Ammon's horn (tissue), 1 donor: ENCODE data around the gene PRDM11.

Experiments
- DNase-seq: peaks from one replicate; pipeline ENCODE4 v3.0.0-alpha.2; 2016; ENCODE audit warnings: low spot score

Gene PRDM11

DNA sequence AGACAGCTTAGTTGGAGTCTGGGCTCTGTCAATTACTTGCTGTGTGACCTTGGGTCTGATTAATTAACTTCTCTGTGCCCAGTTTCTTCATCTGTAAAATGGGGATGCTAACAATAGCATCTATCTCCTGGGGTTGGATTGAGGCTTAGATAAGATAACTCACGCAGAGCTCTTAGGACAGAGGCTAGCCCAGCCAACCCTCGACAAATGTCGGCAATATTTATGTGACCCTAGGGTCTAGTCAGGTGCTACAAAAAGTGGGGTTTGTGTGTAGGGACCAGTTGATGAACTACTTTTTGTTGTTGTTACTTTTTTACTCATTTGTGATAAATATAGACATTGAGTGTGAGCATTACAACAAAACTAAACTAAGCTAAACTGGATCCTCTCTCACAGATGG, 117.3 kb downstream of the PRDM11 start:
- no peak for DNase-seq

DNA sequence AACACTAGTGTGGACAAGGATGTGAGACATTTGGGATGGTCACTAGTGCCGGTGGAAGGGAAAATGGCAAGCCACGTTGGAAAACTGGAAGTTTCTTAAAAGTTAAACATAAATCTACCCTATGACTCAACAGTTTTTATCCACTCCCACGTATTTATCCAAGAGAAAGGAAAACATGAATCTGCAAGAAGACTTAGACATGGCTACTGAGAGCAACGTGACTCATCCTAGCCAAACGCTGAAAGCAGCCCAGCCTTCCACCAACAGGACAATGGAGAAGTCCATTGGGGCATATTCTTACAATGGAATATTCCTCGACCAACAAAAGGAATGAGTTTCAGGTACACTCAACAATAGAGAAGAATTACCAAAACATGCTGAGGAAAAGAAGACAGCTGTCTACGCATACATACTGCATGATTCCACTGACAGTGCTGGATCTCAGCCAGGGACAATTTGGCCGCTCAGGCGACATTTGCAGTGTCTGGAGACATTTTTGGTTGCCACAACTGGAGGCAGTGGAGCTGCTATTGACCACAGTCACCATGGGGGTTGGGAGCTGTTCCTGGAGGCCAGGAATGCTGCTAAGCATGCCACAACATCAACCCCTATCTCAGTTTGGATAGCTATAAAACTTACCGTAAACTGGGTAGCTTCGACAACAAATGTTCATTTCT, 118.5 kb downstream of the PRDM11 start:
- DNase-seq = no peak

DNA sequence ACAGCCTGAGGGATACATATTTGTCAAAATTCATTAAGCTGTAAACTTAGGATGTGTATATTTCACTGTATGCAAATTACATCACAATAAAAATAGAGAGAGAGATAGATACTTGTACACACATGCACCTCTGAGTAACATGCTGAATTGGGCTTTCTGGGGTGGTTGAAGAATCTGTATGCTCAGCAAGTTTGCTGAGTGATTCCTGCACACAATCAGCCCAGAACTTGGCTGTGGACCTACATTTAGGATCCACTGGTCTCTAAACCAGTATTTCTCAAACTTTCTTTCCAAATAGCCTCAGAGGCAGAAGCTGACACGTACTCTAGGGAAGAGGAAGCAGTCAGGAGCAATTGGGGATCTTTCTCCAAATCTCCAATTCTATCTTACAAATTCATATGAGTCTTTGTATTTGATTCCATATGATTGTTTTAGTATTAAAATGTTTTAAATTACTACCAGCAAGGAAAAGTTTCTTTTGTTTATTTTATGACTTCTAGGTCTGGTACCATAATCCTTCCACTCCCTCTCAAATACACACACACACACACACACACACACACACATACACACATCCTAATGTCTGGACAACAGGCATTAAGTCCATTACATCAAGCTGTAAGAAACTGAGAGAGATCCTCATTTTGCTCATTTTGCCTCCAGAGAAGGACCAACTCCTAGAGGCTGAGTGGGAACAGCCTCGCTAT, 119.7 kb downstream of the PRDM11 start:
- no peak for DNase-seq

DNA sequence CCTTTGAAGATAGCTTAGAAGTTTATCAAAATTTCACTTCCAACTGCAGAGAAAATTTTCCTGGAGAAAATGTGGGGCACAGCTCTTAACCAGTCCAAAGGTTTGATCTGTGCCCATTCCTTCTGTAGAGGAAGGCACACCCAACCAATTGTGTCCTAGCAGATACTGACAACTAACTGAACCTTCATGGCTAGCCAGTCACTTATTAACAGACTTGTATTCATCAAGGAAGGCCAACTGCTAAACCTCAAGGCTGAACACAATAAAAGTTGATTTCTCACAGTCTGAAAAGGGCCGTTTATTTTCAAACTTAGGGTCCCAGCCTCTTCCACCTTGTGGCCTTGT, 120.2 kb downstream of the PRDM11 start:
- DNase-seq = no peak

DNA sequence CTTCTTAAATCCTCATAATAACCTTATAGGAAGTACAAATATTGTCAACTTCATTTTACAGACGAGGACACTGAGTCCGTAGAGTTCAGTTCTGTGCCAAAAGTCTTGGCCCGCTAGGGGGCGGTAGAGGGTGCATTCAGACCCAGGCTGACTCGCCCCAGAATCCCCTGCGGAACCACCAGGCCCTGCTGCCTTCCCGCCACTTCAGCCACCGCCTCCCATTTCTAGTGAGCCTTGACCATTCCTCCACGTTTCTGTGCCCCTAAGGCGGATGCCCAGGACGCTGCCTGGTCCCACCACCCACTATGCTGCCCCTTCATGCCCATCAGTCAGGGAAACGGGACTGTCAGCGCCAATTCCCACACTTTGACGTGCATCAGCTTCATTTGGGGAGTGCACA, 120.6 kb downstream of the PRDM11 start:
- no peak for DNase-seq

DNA sequence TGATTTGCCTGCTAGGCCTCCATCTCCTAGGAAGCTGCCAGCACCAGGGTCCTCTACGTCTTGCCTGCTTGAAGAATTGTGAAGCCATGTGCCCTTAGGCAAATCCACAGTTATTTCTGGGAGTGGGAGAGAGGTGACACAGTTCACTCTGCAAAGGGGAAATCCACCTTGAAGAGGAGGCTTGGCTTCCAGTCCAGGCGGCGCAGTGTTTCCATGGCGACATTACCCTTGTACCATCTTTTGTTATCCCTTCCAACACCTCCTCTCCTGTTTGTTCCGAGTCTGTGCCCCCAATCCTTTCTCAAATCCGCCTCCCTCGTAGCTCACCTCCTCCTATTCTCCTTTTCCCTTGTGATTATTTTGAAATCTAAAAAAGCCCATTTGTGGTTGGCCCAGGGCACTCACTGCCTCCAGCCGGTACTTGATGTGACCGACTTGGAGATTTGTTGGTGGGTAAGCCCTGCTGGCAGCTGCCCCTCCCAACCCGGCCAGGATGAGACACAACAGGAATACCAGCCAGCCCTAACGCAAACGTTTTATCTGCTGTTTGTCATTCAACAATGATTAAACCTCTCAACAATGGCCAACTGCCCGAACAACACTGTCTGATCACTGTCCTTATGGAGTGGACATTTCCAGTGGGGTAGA, 121.3 kb downstream of the PRDM11 start:
- no peak for DNase-seq

DNA sequence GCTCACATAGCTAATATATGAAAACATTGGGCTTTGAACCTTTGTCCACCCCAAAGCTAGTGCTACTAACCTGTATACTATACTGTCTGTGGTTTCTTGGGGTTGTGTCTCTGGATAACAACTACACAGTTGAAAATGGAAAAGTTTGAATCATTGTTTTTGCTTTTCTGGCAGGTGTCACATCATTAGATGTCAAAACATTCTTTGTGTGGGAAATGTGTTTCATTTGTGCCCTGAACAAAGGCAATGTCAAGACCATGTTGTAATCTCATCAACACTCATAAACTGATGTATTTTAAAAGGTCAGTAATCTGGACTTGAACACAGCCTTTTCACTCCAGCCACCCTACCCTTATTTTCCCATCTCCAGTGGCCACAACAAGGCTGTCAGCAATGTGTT, 123.2 kb downstream of the PRDM11 start:
- DNase-seq = no peak

DNA sequence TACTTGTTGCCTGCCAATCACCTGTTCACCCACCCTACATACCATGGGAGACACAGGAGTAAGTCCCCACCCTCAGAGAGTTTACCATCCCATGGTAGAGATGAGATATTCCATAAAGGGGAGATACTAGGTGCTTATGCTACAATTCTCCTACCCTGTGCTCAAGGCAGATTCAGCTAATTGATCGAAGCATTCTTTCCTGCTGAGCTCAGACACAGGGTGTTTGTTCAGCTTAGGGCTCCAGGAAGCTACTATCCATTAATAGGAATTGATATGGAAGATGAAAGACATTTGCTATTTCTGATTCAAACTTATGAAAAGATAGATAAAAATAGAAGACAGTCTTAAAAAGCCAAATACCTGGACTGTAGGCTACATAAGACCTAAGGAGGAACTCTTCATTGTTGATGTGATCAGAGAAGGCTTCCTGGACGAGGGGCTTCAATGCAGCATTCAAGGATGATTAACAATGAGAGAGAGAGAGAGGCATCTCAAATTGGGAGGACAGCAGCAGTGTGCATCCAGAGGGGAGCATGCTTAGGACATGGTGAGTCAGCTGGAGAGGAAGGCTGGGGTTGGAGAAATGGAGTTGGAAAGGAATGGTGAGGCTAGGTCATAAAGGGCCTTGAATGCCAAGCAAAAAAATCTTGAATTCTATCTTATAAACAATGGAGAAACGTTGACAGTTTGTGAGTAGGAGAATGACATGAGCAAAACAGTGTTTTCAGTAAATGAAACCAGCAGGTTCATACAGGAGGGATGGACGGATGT, 124.7 kb downstream of the PRDM11 start:
- no peak for DNase-seq

DNA sequence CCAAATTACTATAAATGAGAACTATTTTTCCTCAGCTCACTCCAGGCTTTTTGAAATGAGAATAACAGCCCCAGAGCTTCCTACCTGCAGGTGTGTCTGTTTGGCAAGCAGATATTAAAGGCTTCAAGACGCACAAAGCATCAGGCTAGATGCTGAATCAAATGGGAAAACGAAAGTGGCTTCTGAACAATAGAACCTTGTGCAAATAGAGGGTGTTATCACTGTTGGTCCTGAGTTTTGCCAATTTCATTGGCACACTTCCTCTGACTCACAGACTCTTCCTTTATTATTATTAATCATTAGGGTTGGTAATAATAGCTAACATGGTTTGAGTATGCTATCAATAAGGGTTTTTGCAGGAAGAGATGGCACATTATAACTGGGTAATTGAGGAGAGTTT, 126.3 kb downstream of the PRDM11 start:
- no peak for DNase-seq

DNA sequence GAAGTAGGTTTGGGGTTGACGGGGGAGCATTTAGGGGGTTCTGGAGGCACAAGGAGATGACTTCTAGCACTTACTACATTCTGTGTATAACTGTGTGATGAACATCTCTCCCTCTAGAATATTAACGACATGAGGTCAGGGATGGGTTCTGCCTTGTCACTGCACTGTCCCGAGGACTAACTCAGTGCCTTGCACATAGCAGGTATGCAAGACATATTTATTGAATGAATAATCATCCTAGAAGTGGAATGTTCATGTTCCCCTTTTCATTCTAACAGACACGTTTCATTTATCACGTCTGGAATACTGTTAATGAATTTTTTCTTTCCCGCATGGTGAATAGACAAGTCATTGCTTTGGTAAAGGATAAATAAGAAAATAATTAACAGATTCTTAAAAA, 127.1 kb downstream of the PRDM11 start:
- no peak for DNase-seq

DNA sequence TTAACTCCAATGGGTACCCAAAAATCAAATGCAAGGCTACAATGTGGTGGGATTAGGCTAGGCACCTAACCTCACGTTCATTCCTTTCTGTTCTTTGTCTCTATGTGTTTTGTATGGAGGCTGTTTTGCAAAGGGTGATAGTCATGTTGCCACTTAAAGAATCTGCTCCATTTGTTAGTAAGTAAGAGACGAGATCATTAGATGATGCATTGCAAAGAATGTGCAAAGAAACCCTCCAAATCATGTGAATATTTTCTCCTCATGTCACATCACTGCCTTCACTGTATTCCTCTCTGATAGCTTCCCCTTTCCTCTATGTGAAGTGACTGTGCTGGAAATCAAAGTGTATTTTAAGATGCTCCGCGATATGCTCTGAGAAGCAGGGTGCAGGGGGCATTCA, 127.8 kb downstream of the PRDM11 start:
- DNase-seq = no peak

DNA sequence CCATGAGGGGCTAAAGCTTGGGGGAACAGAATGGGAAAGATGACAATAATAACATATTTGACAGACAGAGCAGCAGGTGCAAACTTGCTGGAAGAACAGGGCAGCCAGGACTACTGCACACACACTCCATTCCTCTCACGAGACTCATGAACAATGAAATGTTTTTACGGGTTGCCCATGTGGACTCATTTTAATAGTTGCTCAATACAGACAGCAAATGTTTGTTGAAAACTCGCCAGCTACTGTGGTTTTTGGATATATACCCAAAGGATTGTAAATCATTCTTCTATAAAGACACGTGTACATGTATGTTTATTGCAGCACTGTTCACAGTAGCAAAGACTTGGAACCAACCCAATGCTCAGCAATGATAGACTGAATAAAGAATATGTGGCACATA, 129.4 kb downstream of the PRDM11 start:
- no peak for DNase-seq

DNA sequence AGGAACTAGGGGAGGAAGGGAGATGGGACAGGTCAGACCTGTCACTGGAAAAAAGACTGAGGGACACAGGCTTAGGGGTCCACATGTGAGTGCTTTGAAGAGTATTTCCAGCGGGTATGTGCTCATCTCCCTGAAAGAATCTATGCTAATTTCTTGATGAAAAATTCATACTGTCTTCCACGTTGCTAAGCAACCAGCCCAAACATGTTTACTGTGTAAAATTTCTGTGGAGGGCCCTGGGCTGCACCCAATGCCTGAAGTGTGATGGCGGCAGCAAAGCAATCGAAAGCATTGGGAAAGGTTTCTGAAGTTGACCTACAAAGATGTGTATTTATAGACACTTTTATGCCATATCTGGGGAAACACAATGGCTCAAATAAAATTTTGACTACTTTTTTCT, 132.3 kb downstream of the PRDM11 start:
- no peak for DNase-seq

DNA sequence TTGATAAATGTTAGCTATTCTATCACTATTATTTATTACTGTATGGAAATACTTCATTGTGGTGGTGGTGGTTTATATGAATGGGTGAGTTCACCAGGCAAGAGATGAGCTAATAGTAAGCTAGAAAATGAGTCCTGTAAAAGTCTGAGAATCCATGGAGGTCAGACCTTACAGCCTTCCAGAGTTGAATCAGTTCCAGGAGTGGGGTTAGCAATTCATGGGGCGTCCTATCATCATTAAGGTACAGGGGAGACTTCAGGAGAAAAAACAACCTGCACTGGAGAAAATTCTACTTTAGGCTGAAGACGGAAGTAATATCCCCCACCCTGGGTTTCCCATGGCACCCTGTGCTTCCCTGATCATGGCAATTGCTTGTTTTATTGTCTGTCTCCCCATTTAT, 133.2 kb downstream of the PRDM11 start:
- no peak for DNase-seq

DNA sequence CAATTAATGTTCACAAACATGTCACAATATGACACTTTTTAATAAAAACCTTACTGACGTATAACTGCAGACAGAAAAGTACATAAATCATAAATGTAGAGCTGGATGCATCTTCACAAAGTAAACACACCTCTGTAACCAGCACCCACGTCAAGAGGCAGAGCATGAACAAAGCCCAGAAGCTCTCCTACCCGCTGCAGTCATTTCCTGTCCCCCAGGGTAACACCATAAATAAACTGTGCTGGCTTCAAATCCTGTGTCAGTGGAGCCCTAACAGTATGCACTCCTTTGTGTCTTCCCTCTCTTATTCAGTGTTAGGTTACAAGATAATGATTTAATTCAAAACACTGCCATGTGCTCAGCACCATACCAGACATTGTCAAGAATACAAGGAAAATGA, 134.0 kb downstream of the PRDM11 start:
- no peak for DNase-seq

DNA sequence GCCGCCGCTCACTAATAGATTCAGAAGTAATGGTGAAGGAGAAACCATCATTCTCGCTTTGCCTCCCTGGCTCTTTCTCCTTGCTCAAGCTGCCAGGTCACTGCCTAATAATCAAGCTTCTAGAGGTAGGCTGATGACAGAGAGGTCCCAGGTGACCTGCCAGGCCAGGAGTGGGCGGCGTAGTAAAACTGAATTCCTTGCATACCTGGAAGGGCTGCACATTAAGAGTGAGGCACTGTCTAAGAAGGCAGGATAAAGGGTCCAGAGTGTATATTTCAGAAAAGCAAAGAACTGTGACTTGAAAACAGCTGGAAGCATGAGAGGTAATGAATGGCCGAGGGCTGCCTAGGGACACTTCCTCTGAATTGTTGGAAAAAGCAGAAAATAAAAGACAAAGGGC, 135.6 kb downstream of the PRDM11 start:
- DNase-seq = no peak
